HG02610 (cell line): ENCODE results near the gene SMARCD3.

Experiments
- ATAC-seq: cut with Tn5 transposase; IDR thresholded peaks from one replicate; pipeline ENCODE4 v1.9.1; 2021; ENCODE audit warnings: mild to moderate bottlenecking, moderate library complexity; ENCODE audit not compliant: unreplicated experiment

Gene SMARCD3

DNA sequence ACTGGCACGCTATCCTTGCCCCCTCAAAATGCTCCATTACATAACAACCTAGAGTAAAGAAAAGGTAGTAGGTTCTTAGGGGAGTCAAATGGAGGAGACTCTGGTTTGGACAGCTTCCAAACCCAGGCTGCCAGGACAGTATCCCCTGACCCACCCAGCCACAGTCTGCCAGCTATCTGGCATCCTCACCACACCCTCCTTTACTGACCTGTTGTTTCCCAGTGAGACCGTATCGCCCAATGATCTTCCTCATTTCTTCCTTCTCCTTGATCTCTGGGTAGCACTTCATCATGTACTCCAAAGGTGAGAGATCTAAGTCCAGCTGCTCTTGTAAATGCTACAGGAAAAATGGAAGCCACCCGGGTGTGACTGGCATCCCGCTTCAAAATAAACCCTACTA is 33.1 kb downstream of the SMARCD3 start:
- ATAC-seq, result no peak

- ATAC-seq, result no peak
These were observed 34.7 kb downstream of the SMARCD3 start for GRCh38 chr7:151213826-151214225.

DNA sequence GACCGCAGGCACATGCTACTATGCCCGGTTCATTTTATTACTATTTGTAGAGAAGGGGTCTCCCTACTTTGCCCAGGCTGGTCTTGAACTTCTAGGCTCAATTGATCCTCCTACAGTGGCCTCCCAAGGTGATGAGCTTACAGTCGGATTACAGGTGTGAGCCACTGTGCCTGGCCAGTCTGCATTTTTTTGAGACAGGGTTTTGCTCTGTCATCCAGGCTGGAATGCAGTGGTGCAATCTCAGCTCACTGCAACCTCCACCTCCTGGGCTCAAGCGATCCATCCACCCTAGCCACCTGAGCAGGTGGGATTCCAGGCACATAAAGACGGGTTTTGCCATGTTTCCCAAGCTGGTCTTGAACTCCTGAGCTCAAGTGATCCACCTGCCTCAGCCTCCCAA is 35.9 kb downstream of the SMARCD3 start:
- ATAC-seq, result no peak

GRCh38 chr7:151211155-151211772 is 37.2 kb downstream of the SMARCD3 start:
- no peak for ATAC-seq

DNA sequence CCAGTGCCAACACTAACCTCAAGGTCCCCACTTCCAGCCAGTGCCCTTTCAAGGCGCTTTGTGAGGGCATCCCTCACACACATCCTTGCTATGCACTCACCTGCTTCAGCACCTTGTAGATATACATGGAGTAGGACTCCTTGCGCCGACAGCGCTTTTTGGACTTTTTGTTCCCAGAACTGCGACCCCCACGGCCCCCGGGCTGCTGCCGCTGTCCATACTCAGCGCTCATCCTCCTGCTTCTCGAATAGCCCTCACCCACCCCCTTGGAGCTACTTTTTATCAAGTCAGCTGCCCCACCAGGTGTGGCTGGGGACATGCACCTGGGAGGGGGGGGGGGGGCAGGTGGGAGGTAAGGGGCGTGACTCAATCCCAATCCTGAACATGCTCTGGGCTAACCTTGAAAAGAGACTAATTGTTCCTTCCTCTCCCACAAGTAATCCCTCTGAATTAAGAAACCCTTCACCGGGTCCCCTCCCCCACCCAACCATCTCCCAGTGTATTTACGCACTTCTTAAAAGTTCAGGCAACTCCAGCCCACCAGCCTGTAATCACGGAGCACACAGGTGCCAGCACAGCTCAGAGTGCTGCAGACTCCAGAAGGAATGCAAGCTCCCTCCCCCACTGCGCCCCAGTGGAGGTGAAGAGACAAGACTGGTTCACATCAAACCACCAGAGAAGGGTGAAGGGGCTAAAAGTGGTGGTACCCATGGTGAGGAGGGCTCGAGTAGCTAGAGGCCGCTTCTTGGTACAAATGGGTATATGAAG is 38.2 kb downstream of the SMARCD3 start, which contains the start of gene H2BK1:
Gene H2BK1 (minus strand): TSS at position 402 of the 768 bp plus-strand sequence. CDS start 170 bp downstream, at position 232.
- no peak for ATAC-seq

DNA sequence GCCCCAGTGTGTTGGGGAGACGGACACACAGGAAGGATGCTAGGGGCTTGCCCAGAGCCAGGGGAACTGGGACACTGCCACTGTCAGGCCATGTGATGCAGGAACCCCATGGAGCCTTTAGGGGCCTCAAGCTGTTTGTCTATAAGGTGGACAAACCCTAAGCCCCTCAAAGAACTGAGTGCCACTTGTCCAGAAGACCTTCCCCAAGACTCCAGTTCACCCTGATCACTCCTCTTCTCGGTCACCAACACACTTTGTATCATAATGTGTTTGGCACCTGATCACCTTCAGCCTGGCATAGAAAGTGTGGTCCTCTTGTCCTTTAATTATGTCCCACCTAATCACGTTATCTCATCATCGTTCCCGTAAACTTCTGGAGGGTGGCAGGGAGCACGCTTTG is 38.9 kb downstream of the SMARCD3 start:
- no peak for ATAC-seq

GRCh38 chr7:151208253-151208862 is 40.1 kb downstream of the SMARCD3 start:
- ATAC-seq, result no peak

GRCh38 chr7:151207804-151208203 is 40.7 kb downstream of the SMARCD3 start:
- ATAC-seq, result no peak

DNA sequence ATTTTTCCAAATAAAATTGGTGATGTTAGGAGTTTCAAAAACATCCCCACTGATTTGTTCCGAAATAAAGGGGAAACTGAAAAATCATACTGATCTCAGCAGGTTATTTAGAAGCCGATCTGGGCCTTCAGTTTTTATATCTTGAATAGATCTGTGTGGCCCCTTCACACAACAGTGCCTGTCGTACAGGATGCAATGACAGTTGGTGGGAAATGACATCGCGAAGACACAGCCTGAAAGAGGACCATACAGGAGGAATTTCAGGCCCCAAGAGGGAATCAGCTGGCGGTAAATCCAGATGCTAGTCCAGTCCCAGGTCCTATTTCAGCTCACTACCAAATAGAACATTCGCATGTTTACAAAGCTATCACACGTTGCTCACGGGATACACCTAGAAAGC is 41.2 kb downstream of the SMARCD3 start:
- ATAC-seq, result no peak

- no peak for ATAC-seq
These were observed 41.6 kb downstream of the SMARCD3 start for GRCh38 chr7:151206914-151207313.

- ATAC-seq, result no peak
These were observed 42.8 kb downstream of the SMARCD3 start for GRCh38 chr7:151205730-151206129.

DNA sequence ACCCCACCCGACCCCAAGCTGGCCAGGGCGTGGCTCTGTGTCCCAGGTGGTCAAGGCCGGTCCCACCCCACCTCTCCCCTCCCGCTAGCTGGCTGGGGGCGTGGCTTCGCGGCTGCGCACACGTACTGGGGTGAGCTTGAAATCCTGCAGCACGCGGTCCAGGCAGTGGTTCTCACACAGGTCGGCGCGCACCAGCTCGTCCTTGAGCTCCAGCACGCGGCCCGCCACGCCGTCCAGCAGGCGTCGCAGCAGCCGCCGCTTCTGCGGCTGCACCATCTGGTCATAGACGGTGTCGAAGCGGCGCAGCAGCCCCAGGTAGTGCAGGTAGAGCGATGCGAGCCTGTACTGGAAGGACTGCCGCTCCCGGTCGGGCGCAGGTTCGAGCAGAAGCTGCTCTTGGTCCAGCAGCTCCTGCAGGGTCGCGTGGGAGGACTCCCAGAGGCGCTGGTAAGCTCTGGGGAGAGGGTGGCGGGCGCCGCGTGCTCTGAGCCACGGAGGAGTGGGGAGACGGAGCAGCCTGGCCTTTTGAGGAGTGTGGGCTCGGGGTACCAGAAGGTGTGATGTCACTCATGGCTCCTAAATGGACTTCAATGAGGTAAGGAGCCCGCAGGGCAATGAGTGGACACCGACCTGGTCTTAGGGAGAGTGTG is 44.0 kb downstream of the SMARCD3 start:
- ATAC-seq, result no peak

DNA sequence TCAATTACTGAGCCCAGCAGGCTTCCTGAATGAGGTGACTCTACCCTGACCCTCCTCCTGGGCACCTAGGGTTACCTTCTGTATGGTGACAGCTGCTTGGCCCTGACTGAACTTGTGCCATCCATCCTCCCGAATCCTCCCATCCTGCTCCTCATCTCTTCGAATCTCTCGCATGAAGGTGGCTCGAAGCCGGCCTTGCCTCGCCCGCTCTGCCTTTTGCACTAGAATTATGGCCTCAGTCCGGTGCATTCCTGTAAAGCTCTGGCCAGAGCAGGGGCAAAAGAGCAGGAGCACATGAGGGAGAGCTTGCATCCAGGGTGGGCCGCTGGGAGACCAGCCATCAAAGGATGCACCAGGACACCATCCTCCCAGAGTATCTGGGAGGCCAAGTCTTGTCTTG is 45.7 kb downstream of the SMARCD3 start:
- ATAC-seq, result no peak

- no peak for ATAC-seq
These were observed 46.7 kb downstream of the SMARCD3 start for GRCh38 chr7:151201751-151202150.

DNA sequence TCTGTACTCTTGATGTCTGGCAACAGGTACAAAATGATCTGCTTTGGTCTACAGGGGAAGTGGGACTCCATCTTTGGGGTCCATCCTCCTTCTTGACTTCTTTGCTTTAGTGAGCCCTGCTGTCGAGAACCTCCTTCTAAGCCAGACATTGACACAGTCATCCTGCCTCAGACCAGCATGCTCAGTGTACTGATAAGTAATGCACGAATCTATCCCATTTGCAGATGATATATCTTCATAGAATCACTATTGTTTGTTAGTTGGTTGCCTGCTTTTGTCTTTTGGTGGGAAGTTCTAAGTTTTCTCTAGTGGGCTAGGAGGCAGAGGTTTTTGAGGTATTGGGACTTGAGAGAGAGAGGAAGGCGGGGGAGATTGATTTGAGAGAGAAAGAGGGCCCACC is 47.1 kb downstream of the SMARCD3 start:
- ATAC-seq, result no peak

- ATAC-seq, result no peak
These were observed 49.3 kb downstream of the SMARCD3 start for GRCh38 chr7:151198945-151199848.

DNA sequence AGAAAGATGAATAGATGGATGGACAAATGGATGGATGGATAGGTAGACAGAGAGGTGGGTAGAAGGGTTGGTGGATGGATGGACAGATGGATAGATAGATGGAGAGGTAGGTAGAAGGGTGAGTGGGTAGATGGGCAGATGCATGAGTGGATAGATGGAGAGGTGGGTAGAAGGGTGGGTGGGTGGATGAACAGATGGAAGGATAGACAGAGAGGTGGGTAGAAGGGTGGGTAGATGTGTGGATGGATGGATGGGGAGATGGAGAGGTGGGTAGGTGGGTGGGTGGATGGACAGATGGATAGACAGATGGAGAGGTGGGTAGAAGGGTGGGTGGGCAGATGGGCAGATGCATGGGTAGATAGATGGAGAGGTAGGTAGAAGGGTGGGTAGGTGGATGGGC is 50.6 kb downstream of the SMARCD3 start:
- ATAC-seq, result no peak

DNA sequence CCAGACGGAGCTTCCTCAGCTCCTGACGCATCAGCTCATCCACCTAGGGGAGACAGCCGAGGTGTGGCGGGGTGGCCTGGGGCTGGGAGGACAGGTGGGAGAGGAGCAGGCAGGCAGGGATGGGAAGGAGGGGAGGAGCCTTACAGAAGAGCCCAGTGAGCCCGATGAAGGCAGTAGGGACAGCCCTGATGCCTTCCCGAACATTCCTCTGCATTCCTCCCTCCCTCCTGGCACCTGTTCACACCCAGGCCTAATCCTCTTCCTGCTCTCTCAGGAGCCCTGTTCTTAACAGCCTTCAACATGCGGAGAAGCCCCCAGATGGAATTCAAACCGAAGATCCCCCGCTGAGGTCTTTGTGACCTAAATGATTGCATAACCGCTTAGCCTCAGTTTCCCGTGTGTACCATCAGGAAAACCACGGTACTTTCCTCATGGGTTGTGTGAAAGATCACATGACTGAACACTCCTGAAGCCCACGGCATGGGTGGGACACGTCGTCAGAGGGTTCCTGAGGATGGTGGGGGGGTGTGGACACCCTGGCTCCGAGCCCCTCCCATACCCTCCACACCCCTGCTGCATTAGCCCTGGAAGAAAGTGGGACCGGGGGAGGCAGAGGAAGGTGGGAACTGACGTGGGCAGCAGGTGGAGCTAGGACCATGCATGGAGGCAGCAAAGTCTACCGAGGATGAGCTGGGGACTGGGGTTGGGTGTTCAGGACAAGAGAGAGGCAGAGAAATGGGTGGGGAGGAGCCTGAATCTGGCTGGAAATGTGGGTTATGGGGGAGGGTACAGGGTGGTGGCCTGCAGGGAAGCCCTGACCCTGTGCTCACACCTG is 52.7 kb downstream of the SMARCD3 start:
- ATAC-seq, result no peak

DNA sequence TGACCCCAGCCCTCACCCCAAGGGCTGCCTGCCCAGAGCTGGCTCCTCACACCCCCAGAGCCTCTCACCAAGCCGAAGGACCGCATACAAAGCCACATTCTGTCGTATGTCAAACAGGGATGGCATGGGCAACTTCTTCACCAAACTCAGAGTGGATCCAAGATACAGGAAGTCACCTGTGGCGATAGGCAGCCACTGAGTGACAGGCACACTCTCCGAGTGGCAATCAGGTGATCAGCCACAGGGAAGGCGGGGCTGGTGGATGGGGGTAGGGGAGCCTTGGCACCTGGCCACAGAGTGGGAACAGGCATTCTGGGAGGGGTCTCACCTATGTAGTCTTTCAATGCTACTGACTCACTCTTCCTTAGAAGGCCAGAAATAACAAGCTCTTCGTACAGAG is 54.3 kb downstream of the SMARCD3 start:
- no peak for ATAC-seq
